ENCODE data around the gene CFHR5.
"Not testable (repeated sequence)": the region's sequence is repeated elsewhere in the genome, so short reads cannot be mapped to it uniquely, and the experiment has no call there.

DNA sequence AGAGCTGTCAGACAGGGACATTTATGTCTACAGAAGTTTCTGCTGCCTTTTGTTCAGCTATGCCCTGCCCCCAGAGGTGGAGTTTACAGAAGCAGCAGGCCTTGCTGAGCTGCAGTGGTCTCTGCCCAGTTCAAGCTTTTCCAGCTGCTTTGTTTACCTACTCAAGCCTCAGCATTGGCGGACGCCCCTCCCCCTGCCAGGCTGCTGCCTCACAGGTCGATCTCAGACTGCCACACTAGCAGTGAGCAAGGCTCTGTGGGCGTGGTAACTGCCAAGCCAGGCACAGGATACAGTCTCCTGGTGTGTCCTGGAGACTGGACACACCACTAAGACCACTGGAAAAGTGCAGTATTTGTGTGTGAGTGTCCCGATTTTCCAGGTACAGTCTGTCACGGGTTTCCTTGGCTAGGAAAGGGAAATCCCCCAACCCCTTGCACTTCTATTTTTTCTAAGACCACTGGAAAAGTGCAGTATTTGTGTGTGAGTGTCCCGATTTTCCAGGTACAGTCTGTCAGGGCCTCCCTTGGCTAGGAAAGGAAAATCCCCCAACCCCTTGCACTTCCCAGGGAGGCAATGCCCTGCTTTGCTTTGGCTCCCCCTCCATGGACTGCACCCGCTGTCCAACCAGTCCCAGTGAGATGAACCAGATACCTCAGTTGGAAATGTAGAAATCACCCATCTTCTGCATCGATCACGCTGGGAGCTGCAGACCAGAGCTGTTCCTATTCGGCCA, 14.7 kb downstream of the CFHR5 start:
- TF ChIP-seq CTCF (IDR thresholded peaks at IDR 0.05; ENCODE audit: poor library complexity, severe bottlenecking); EP300 (conservative IDR thresholded peaks at IDR 0.05; ENCODE audit: poor library complexity, severe bottlenecking); POLR2AphosphoS5 (IDR thresholded peaks at IDR 0.05); EZH2 (IDR thresholded peaks at IDR 0.05; ENCODE audit: borderline replicate concordance, insufficient read depth, low read length, poor library complexity, severe bottlenecking); SMC3 (conservative IDR thresholded peaks at IDR 0.05; ENCODE audit: poor library complexity); RAD21 (conservative IDR thresholded peaks at IDR 0.05); MXI1 (conservative IDR thresholded peaks at IDR 0.05; ENCODE audit: poor library complexity, severe bottlenecking); REST (IDR thresholded peaks at IDR 0.05; ENCODE audit: borderline replicate concordance); TAF1 (IDR thresholded peaks at IDR 0.05; ENCODE audit: low read depth): not testable (repeated sequence)
